HG02840 (cell line): ENCODE results near the gene PCDHGB1.
"Not testable (repeated sequence)": the region's sequence is repeated elsewhere in the genome, so short reads cannot be mapped to it uniquely, and the experiment has no call there.

ENCODE experiments used
- ATAC-seq: cut with Tn5 transposase; IDR thresholded peaks from one replicate; pipeline ENCODE4 v1.9.1; 2021; ENCODE audit warnings: mild to moderate bottlenecking, moderate library complexity, moderate number of reproducible peaks; ENCODE audit not compliant: unreplicated experiment, low FRiP score

The PCDHGB1 gene

DNA sequence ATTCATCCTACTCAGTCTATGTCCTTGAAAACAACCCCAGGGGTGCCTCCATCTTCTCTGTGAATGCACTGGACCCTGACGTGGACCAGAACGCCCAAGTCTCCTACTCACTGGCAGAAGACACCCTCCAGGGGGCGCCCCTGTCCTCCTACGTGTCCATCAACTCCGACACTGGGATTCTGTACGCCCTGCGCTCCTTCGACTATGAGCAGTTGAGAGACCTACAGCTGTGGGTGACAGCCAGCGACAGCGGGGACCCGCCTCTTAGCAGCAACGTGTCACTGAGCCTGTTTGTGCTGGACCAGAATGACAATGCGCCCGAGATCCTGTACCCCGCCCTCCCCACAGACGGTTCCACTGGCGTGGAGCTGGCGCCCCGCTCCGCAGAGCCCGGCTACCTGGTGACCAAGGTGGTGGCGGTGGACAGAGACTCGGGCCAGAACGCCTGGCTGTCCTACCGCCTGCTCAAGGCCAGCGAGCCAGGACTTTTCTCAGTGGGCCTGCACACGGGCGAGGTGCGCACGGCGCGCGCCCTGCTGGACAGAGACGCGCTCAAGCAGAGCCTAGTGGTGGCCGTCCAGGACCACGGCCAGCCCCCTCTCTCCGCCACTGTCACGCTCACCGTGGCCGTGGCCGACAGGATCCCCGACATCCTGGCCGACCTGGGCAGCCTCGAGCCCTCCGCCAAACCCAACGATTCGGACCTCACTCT, 25.7 kb downstream of the PCDHGB1 start:
- not testable (repeated sequence) for ATAC-seq

DNA sequence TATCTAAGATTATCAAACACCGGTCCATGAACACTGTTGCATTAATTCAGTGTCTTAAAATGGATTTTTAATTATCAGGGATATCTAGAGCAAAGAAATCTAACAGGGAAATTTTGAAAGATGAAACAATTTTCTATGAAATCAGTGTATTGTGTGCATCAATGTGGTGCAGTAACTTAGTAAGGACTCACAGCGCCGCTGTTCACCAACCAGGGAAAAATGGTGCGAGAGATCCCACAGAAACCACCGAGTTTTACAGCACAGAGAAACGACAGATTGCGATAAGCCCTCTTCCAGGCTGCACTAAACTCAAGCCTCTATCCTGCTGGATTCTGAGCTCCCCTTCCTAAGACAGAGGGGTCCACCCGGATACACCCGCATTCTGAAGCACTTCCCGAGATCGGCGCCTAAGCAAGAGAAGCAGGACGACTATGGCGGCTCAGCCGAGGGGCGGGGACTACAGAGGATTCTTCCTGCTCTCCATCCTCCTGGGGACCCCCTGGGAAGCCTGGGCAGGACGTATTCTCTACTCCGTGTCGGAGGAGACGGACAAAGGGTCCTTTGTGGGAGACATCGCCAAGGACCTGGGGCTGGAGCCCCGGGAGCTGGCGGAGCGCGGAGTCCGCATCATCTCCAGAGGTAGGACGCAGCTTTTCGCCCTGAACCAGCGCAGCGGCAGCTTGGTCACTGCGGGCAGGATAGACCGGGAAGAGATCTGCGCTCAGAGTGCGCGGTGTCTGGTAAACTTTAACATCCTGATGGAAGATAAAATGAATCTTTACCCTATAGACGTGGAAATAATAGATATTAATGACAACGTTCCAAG, 32.8 kb downstream of the PCDHGB1 start, which contains the start of gene PCDHGA7:
Gene PCDHGA7 (plus strand): TSS at position 274 of the 826 bp plus-strand sequence. CDS start 158 bp downstream, at position 432.
- no peak for ATAC-seq

DNA sequence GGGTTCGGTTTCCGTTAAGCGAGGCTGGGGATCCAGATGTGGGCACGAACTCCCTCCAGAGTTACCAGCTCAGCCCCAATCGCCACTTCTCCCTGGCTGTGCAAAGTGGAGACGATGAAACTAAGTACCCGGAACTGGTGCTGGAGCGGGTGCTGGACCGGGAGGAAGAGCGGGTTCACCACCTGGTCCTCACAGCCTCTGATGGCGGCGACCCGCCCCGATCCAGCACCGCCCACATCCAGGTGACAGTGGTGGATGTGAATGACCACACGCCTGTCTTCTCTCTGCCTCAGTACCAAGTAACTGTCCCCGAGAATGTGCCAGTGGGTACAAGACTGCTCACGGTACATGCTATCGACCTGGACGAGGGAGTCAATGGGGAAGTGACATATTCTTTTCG, 33.4 kb downstream of the PCDHGB1 start:
- ATAC-seq = no peak

DNA sequence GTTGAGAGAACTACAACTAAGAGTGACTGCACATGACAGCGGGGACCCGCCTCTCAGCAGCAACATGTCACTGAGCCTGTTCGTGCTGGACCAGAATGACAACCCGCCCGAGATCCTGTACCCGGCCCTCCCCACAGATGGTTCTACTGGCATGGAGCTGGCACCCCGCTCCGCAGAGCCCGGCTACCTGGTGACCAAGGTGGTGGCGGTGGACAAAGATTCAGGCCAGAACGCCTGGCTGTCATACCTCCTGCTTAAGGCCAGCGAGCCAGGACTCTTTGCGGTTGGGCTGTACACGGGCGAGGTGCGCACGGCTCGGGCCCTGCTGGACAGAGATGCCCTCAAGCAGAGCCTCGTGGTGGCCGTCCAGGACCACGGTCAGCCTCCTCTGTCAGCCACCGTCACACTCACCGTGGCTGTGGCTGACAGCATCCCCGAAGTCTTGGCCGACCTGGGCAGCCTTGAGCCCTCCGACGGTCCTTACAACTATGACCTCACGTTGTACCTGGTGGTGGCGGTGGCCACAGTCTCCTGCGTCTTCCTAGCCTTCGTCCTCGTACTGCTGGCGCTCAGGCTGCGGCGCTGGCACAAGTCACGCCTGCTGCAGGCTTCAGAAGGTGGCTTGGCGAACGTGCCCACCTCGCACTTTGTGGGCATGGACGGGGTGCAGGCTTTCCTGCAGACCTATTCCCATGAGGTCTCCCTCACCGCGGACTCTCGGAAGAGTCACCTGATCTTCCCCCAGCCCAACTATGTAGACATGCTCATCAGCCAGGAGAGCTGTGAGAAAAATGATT, 34.8 kb downstream of the PCDHGB1 start:
- no peak for ATAC-seq

DNA sequence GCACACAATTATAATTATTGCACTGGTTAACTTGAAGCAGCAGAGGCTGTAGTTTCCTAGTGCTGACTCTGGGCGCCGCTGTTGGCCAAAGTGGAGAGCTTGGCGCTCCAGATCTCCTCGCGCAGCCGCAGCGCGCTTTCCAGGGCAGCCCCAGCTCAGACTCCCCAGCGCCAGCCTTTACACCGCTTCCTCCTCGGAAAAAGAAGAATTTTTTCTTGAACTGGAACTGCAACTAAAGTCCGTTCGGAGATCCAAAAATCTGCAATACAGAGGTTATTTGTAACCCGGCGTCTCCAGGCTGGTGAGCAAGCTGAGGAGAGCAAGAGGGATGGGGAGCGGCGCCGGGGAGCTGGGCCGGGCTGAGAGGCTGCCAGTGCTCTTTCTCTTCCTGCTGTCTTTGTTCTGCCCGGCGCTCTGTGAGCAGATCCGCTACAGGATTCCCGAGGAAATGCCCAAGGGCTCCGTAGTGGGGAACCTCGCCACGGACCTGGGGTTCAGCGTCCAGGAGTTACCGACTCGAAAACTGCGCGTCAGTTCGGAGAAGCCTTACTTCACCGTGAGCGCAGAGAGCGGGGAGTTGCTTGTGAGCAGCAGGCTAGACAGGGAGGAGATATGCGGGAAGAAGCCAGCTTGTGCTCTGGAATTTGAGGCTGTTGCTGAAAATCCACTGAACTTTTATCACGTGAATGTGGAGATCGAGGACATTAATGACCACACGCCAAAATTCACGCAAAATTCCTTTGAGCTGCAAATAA, 37.8 kb downstream of the PCDHGB1 start, which contains the start of gene PCDHGB4:
Gene PCDHGB4 (plus strand): TSS at position 142 of the 755 bp plus-strand sequence. CDS start 187 bp downstream, at position 329.
- not testable (repeated sequence) for ATAC-seq

DNA sequence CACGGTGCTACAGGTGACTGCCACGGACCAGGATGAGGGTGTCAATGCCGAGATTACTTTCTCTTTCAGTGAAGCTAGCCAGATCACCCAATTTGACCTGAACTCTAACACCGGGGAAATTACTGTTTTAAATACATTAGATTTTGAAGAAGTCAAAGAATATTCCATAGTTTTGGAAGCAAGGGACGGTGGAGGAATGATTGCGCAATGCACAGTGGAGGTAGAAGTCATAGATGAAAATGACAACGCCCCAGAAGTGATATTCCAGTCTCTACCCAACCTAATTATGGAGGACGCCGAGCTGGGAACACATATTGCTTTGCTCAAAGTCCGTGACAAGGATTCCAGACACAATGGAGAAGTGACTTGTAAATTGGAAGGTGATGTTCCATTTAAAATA, 38.8 kb downstream of the PCDHGB1 start:
- no peak for ATAC-seq

DNA sequence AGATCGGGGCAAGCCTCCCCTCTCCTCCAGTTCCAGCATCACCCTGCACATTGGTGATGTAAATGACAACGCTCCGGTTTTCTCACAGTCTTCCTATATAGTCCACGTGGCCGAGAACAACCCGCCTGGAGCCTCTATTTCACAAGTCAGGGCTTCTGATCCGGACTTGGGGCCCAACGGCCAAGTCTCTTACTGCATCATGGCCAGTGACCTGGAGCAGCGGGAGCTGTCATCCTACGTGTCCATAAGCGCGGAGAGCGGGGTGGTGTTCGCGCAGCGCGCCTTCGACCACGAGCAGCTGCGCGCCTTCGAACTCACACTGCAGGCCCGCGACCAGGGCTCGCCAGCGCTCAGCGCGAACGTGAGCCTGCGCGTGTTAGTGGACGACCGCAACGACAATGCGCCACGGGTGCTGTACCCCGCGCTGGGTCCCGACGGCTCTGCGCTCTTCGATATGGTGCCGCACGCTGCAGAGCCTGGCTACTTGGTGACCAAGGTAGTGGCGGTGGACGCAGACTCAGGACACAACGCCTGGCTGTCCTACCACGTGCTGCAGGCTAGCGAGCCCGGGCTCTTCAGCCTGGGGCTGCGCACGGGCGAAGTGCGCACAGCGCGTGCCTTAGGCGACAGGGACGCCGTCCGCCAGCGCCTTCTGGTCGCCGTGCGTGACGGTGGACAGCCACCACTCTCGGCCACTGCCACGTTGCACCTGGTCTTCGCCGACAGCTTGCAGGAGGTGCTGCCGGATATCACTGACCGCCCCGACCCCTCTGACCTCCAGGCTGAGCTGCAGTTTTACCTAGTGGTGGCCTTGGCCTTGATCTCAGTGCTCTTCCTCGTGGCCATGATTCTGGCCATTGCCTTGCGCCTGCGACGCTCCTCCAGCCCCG, 39.5 kb downstream of the PCDHGB1 start:
- ATAC-seq = no peak

DNA sequence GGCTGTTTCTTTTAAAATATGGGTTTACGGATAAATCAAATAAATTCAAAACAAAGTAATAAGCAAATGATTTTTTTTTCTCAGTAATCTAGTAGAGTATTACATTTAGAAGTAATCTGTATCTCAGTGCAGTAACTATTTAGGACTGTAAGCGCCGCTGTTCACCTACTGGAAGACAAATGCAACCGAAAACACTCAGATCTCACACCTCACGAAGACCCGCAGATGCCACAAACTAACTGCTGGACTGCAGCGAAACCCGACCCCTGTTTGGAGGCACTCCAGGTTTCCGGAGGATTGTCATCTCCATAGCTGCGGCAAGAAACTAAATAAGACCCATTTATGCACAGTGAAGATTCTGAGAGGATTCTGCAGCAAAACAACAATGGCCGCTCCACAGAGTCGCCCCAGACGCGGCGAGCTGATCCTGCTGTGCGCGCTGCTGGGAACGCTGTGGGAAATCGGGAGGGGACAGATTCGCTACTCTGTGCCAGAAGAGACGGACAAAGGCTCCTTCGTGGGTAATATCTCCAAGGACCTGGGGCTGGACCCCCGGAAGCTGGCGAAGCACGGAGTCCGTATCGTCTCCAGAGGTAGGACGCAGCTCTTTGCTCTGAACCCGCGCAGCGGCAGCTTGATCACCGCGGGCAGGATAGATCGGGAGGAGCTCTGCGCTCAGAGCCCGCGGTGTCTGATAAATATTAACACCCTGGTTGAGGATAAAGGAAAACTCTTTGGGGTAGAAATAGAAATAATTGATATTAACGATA, 42.7 kb downstream of the PCDHGB1 start, which contains the start of gene PCDHGA8:
Gene PCDHGA8 (plus strand): TSS at position 205 of the 770 bp plus-strand sequence. CDS start 181 bp downstream, at position 386.
- no peak for ATAC-seq

DNA sequence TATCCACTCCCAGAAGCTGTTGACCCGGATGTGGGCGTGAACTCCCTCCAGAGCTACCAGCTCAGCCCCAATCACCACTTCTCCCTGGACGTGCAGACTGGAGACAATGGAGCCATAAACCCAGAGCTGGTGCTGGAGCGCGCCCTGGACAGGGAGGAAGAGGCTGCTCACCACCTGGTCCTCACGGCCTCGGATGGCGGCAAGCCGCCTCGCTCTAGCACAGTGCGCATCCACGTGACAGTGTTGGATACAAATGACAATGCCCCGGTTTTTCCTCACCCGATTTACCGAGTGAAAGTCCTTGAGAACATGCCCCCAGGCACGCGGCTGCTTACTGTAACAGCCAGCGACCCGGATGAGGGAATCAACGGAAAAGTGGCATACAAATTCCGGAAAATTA, 43.4 kb downstream of the PCDHGB1 start:
- no peak for ATAC-seq

DNA sequence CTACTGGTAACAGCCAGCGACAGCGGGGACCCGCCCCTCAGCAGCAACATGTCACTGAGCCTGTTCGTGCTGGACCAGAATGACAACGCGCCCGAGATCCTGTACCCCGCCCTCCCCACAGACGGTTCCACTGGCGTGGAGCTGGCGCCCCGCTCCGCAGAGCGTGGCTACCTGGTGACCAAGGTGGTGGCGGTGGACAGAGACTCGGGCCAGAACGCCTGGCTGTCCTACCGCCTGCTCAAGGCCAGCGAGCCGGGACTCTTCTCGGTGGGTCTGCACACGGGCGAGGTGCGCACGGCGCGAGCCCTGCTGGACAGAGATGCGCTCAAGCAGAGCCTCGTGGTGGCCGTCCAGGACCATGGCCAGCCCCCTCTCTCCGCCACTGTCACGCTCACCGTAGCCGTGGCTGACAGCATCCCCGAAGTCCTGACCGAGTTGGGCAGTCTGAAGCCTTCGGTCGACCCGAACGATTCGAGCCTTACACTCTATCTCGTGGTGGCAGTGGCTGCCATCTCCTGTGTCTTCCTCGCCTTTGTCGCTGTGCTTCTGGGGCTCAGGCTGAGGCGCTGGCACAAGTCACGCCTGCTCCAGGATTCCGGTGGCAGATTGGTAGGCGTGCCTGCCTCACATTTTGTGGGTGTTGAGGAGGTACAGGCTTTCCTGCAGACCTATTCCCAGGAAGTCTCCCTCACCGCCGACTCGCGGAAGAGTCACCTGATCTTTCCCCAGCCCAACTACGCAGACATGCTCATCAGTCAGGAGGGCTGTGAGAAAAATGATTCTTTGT, 44.7 kb downstream of the PCDHGB1 start:
- ATAC-seq = not testable (repeated sequence)

DNA sequence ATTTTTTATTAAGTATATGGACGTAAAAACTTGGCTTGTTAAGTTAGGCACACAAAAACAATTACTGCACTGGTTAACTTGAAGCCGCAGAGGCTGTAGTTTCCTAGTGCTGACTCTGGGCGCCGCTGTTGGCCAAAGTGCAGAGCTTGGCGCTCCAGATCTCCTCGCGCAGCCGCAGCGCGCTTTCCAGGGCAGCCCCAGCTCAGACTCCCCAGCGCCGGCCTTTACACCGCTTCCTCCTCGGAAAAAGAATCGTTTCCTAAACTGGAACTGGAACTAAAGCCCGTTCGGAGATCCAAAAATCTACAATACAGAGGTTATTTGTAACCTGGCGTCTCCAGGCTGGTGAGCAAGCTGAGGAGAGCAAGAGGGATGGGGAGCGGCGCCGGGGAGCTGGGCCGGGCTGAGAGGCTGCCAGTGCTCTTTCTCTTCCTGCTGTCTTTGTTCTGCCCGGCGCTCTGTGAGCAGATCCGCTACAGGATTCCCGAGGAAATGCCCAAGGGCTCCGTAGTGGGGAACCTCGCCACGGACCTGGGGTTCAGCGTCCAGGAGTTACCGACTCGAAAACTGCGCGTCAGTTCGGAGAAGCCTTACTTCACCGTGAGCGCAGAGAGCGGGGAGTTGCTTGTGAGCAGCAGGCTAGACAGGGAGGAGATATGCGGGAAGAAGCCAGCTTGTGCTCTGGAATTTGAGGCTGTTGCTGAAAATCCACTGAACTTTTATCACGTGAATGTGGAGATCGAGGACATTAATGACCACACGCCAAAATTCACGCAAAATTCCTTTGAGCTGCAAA, 48.1 kb downstream of the PCDHGB1 start, which contains the start of gene PCDHGB5:
Gene PCDHGB5 (plus strand): TSS at position 192 of the 796 bp plus-strand sequence. CDS start 181 bp downstream, at position 373.
- ATAC-seq = not testable (repeated sequence)

DNA sequence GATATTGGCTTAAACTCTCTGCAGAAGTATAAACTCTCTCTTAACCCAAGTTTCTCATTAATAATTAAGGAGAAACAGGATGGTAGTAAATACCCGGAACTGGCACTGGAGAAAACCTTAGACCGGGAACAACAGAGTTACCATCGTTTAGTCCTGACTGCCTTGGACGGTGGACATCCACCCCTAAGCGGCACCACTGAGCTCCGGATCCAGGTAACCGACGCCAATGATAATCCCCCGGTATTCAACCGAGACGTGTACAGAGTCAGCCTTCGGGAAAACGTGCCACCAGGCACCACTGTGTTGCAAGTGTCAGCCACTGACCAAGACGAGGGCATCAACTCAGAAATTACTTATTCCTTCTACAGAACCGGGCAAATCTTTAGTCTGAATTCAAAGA, 48.7 kb downstream of the PCDHGB1 start:
- no peak for ATAC-seq

DNA sequence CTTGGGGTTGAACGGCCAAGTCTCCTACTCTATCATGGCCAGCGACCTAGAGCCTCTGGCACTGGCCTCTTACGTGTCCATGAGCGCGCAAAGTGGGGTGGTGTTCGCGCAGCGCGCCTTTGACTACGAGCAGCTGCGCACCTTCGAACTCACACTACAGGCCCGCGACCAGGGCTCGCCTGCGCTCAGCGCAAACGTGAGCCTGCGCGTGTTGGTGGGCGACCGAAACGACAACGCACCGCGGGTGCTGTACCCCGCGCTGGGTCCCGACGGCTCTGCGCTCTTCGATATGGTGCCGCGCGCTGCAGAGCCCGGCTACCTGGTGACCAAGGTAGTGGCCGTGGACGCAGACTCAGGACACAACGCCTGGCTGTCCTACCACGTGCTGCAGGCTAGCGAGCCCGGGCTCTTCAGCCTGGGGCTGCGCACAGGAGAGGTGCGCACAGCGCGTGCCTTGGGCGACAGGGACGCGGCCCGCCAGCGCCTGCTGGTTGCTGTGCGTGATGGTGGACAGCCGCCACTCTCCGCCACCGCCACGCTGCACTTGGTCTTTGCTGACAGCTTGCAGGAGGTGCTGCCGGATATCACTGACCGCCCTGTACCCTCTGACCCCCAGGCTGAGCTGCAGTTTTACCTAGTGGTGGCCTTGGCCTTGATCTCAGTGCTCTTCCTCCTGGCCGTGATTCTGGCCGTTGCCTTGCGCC, 49.8 kb downstream of the PCDHGB1 start:
- ATAC-seq = no peak
